HepG2 (cell line): ENCODE results near the gene ADAMTS13. TPM values are rescaled to one million over a fixed set of nuclear protein-coding genes. Genes with fewer than 3 reads are reported as not detected.

Source experiments
- FOSL2 ChIP-seq: sonication (generic); formaldehyde crosslinking; IDR thresholded peaks from 2 replicates; pipeline ENCODE4 v1.4.0; 2020; ENCODE audit warnings: missing genetic modification reagents
- GMEB1 ChIP-seq: sonication (generic); formaldehyde crosslinking; IDR thresholded peaks from 2 replicates; pipeline ENCODE4 v1.5.1; 2020; ENCODE audit warnings: missing genetic modification reagents, mild to moderate bottlenecking, borderline replicate concordance
- HNRNPLL ChIP-seq: fragments of 200-400 bp; formaldehyde crosslinking; IDR thresholded peaks from 2 replicates; pipeline ENCODE4 v1.6.1; 2017; ENCODE audit warnings: mild to moderate bottlenecking, low read depth, low read length; ENCODE audit not compliant: poor library complexity, severe bottlenecking
- HOXD1 ChIP-seq: sonication (generic); formaldehyde crosslinking; IDR thresholded peaks from 2 replicates; pipeline ENCODE4 v1.5.0; 2020; ENCODE audit warnings: missing genetic modification reagents
- RFXAP ChIP-seq: sonication (generic); formaldehyde crosslinking; IDR thresholded peaks from 2 replicates; pipeline ENCODE4 v1.4.0; 2020; ENCODE audit warnings: missing genetic modification reagents, borderline replicate concordance
- YEATS2 ChIP-seq: sonication (generic); formaldehyde crosslinking; IDR thresholded peaks from 2 replicates; pipeline ENCODE4 v1.4.0; 2020; ENCODE audit warnings: missing genetic modification reagents, borderline replicate concordance
- ZBTB34 ChIP-seq: sonication (generic); formaldehyde crosslinking; IDR thresholded peaks from 2 replicates; pipeline ENCODE4 v1.8.0; 2022; ENCODE audit warnings: mild to moderate bottlenecking, missing genetic modification reagents
- ZMYM4 ChIP-seq: sonication (generic); formaldehyde crosslinking; IDR thresholded peaks from 2 replicates; pipeline ENCODE4 v1.8.1; 2023; ENCODE audit warnings: mild to moderate bottlenecking, missing genetic modification reagents
- ZNF414 ChIP-seq: sonication (generic); formaldehyde crosslinking; IDR thresholded peaks from 2 replicates; pipeline ENCODE4 v1.5.0; 2020; ENCODE audit warnings: missing genetic modification reagents
- ZNF678 ChIP-seq: sonication (generic); formaldehyde crosslinking; IDR thresholded peaks from 2 replicates; pipeline ENCODE4 v1.4.0; 2020; ENCODE audit warnings: mild to moderate bottlenecking, missing genetic modification reagents
- ZNF709 ChIP-seq: sonication (generic); formaldehyde crosslinking; IDR thresholded peaks from 2 replicates; pipeline ENCODE4 v1.5.0; 2020; ENCODE audit warnings: mild to moderate bottlenecking, missing genetic modification reagents
- polyA plus RNA-seq, 8 experiments: library from polyadenylated mRNA; depleted of rRNA in 3 of 8; stranded (reverse) in 7 of 8; unstranded in 1 of 8; fragments of >200 nt; fragmentation: Illumina TruSeq in 4 of 8; extraction: Trizol in 4 of 8; gene quantifications; 2 replicates each; pipeline versions ENCODE4 v1.2.1 to v1.2.3, GENCODE V29; 2011 to 2016; ENCODE audit warnings: low read depth in 4 of 8, missing spikeins in 1 of 8, mixed read lengths in 1 of 8; ENCODE audit not compliant: insufficient read depth in 1 of 8
- total RNA-seq, 5 experiments: library from RNA; depleted of rRNA; stranded (reverse); fragments of >200 nt; fragmentation: Illumina TruSeq; extraction: Trizol; gene quantifications; 2 replicates each; pipeline ENCODE4 v1.2.3, GENCODE V29; 2016; ENCODE audit warnings: low read depth in 1 of 5
- TF ChIP-seq, protein P1 (sequence below), 2 experiments: sonication (generic) in 1 of 2; formaldehyde crosslinking in 1 of 2; IDR thresholded peaks; 2 replicates each; pipeline versions ENCODE4 v1.4.0 to v1.6.1; 2018 to 2020; ENCODE audit warnings: missing genetic modification reagents in 2 of 2, borderline replicate concordance in 1 of 2, low read depth in 1 of 2, mild to moderate bottlenecking in 1 of 2, missing biosample characterization in 1 of 2
- TF ChIP-seq, protein P2 (sequence below): IDR thresholded peaks from 2 replicates; pipeline ENCODE4 v1.6.1; 2016; ENCODE audit warnings: mild to moderate bottlenecking, missing biosample characterization, missing genetic modification reagents
- TF ChIP-seq, protein P3 (sequence below): sonication (generic); formaldehyde crosslinking; IDR thresholded peaks from 2 replicates; pipeline ENCODE4 v1.5.0; 2020; ENCODE audit warnings: mild to moderate bottlenecking, low read depth, missing genetic modification reagents, borderline replicate concordance
- TF ChIP-seq, protein P4 (sequence below): sonication (generic); formaldehyde crosslinking; IDR thresholded peaks from 2 replicates; pipeline ENCODE4 v1.9.0; 2021; ENCODE audit warnings: missing genetic modification reagents, mild to moderate bottlenecking, borderline replicate concordance
- TF ChIP-seq, protein P5 (sequence below): sonication (generic); formaldehyde crosslinking; IDR thresholded peaks from 2 replicates; pipeline ENCODE4 v1.4.0; 2020; ENCODE audit warnings: missing genetic modification reagents

Gene ADAMTS13
- total and polyA plus RNA-seq, 2 of the 13 experiments (the other 11 are each of a cell fraction or from before 2014, with no cell fraction given), result 0.91 to 4.5 TPM

- TF ChIP-seq ZBTB34 (CRISPR knock-in tag) (0 out of 2 replicates have a peak, but pooled peaks have one; percentile 50), ZNF709 (CRISPR knock-in tag) (0 out of 2 replicates have a peak, but pooled peaks have one; percentile 79), HOXD1 (CRISPR knock-in tag) (peak; percentile 8; the same call in 1 of the 2 replicates), RFXAP (CRISPR knock-in tag) (0 out of 2 replicates have a peak, but pooled peaks have one; percentile 13), ZMYM4 (peak; percentile 65; the same call in 1 of the 2 replicates), ZNF678 (CRISPR knock-in tag) (0 out of 2 replicates have a peak, but pooled peaks have one; percentile 44), ZNF414 (CRISPR knock-in tag) (0 out of 2 replicates have a peak, but pooled peaks have one; percentile 38), YEATS2 (CRISPR knock-in tag) (peak; percentile 46; the same call in 1 of the 2 replicates), HNRNPLL (peak; percentile 82), FOSL2 (no peak; the same call in 1 of the 2 replicates), GMEB1 (peak; percentile 90)
- TF ChIP-seq, protein P1, sequence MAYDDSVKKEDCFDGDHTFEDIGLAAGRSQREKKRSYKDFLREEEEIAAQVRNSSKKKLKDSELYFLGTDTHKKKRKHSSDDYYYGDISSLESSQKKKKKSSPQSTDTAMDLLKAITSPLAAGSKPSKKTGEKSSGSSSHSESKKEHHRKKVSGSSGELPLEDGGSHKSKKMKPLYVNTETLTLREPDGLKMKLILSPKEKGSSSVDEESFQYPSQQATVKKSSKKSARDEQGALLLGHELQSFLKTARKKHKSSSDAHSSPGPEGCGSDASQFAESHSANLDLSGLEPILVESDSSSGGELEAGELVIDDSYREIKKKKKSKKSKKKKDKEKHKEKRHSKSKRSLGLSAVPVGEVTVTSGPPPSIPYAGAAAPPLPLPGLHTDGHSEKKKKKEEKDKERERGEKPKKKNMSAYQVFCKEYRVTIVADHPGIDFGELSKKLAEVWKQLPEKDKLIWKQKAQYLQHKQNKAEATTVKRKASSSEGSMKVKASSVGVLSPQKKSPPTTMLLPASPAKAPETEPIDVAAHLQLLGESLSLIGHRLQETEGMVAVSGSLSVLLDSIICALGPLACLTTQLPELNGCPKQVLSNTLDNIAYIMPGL (CRISPR knock-in tag; IDR thresholded peaks at IDR 0.05; ENCODE audit: borderline replicate concordance in 1 of 2, low read depth in 1 of 2), result peak in 1 of 2 experiments; percentile 71; a peak in 3 of 4 replicates
- TF ChIP-seq, protein P2, sequence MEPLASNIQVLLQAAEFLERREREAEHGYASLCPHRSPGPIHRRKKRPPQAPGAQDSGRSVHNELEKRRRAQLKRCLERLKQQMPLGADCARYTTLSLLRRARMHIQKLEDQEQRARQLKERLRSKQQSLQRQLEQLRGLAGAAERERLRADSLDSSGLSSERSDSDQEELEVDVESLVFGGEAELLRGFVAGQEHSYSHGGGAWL, result 0 out of 2 replicates have a peak, but pooled peaks have one; percentile 60
- TF ChIP-seq, protein P3, sequence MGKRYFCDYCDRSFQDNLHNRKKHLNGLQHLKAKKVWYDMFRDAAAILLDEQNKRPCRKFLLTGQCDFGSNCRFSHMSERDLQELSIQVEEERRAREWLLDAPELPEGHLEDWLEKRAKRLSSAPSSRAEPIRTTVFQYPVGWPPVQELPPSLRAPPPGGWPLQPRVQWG (CRISPR knock-in tag), result no peak
- TF ChIP-seq, protein P4, sequence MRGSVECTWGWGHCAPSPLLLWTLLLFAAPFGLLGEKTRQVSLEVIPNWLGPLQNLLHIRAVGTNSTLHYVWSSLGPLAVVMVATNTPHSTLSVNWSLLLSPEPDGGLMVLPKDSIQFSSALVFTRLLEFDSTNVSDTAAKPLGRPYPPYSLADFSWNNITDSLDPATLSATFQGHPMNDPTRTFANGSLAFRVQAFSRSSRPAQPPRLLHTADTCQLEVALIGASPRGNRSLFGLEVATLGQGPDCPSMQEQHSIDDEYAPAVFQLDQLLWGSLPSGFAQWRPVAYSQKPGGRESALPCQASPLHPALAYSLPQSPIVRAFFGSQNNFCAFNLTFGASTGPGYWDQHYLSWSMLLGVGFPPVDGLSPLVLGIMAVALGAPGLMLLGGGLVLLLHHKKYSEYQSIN (CRISPR knock-in tag), result no peak
- TF ChIP-seq, protein P5, sequence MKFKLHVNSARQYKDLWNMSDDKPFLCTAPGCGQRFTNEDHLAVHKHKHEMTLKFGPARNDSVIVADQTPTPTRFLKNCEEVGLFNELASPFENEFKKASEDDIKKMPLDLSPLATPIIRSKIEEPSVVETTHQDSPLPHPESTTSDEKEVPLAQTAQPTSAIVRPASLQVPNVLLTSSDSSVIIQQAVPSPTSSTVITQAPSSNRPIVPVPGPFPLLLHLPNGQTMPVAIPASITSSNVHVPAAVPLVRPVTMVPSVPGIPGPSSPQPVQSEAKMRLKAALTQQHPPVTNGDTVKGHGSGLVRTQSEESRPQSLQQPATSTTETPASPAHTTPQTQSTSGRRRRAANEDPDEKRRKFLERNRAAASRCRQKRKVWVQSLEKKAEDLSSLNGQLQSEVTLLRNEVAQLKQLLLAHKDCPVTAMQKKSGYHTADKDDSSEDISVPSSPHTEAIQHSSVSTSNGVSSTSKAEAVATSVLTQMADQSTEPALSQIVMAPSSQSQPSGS (CRISPR knock-in tag), result 0 out of 2 replicates have a peak, but pooled peaks have one; percentile 11
These were observed 46.2 kb upstream of the ADAMTS13 start, which contains the start of the genes STKLD1 and SURF4 (continued) for GRCh38 chr9:133375724-133376654.
